Fibroblast of gingiva (primary cell): ENCODE results near the gene H6PD.

Experiments used
- DNase-seq: peaks from one replicate; pipeline ENCODE4 v3.0.0-alpha.2; 2011; ENCODE audit warnings: low read depth

The H6PD gene

GRCh38 chr1:9279172-9279840 is 44.7 kb downstream of the H6PD start:
- no peak for DNase-seq

- DNase-seq, result peak; percentile 89
Measured at GRCh38 chr1:9280015-9280860, 45.7 kb downstream of the H6PD start.

- DNase-seq, result peak; percentile 55
Measured at GRCh38 chr1:9281071-9281827, 46.7 kb downstream of the H6PD start.

GRCh38 chr1:9281908-9282695 is 47.5 kb downstream of the H6PD start:
- DNase-seq, result no peak

- DNase-seq, result no peak
Measured at GRCh38 chr1:9282696-9282955, 48.1 kb downstream of the H6PD start.

GRCh38 chr1:9284061-9284460 is 49.5 kb downstream of the H6PD start:
- DNase-seq, result no peak

GRCh38 chr1:9286556-9286955 is 52.0 kb downstream of the H6PD start:
- DNase-seq, result no peak

GRCh38 chr1:9289090-9289534 is 54.5 kb downstream of the H6PD start:
- peak; percentile 56 for DNase-seq

GRCh38 chr1:9289711-9290485 is 55.3 kb downstream of the H6PD start:
- peak; percentile 92 for DNase-seq

GRCh38 chr1:9291914-9292360 is 57.4 kb downstream of the H6PD start:
- DNase-seq, result peak; percentile 45

- peak; percentile 81 for DNase-seq
Measured at GRCh38 chr1:9292361-9293240, 58.0 kb downstream of the H6PD start, which contains the start of gene SPSB1. Gene SPSB1, plus strand, starts transcription at chr1:9292894. Its CDS starts 62,998 bp downstream, at chr1:9355892.

GRCh38 chr1:9293241-9293532 is 58.6 kb downstream of the H6PD start:
- no peak for DNase-seq

GRCh38 chr1:9293533-9294404 is 59.2 kb downstream of the H6PD start:
- peak; percentile 42 for DNase-seq

GRCh38 chr1:9294405-9294773 is 59.8 kb downstream of the H6PD start:
- peak; percentile 51 for DNase-seq

GRCh38 chr1:9294910-9295636 is 60.5 kb downstream of the H6PD start:
- DNase-seq, result peak; percentile 82

GRCh38 chr1:9295884-9296283 is 61.3 kb downstream of the H6PD start:
- DNase-seq, result no peak

- no peak for DNase-seq
Measured at GRCh38 chr1:9296850-9297249, 62.3 kb downstream of the H6PD start.

GRCh38 chr1:9297831-9298230 is 63.3 kb downstream of the H6PD start:
- DNase-seq, result no peak

- no peak for DNase-seq
Measured at GRCh38 chr1:9298282-9298681, 63.7 kb downstream of the H6PD start.
